DMS153 treated with DMSO at 0.1 percent for 48 hours (cell line): ENCODE measurements around the gene PRICKLE4.

Experiments used
- DNase-seq: peaks from one replicate; lab custom pipeline; 2025; ENCODE audit not compliant: unreplicated experiment; lab: John Stamatoyannopoulos, UW

Gene PRICKLE4, protein sequence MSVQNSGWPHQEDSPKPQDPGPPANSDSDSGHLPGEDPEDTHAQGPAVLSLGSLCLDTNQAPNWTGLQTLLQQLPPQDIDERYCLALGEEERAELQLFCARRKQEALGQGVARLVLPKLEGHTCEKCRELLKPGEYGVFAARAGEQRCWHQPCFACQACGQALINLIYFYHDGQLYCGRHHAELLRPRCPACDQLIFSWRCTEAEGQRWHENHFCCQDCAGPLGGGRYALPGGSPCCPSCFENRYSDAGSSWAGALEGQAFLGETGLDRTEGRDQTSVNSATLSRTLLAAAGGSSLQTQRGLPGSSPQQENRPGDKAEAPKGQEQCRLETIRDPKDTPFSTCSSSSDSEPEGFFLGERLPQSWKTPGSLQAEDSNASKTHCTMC

DNA sequence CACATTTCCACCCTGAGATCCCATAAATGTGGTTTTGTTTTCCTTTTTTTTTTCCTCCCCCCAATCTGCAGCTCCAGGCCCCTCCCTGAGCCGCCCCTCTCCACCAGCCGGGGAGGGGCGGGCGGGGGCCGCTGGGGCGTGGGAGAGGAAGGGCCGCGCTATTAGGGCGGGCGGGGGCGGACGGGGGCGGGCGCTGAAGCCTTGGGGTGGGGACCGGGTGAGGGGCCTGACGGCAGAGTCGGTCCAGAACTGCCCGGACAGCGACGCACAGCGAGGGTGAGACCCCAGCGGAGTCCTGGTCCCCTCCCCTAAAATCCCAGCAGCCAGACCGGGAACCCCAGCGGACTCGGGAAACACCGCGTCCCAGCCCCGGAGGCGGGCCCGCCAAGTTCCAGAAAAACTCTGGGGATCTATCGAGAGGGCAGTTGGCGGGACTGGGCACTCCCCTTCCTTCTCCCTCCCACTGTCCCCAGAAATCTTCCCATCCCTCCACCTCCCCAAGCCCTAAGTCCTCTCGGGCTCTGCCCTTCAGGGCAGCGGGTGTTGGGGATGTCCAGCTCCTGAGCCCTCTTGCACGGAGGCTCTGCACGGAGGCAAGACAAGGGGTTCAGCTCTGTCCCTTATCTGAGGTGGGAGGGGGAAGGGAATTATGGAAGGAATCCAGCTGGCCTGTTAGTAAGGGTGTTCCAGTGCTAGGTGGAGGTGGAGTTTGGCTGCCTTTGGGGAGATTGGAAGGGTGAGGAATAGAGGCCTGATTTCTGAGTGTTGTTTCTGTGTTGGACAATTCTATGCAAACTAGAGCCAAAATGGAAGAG is at the start of gene PRICKLE4:
Gene PRICKLE4 (plus strand): TSS at position 232 of the 815 bp plus-strand sequence. CDS start 2,692 bp downstream, outside the sequence.
- no peak for DNase-seq

DNA sequence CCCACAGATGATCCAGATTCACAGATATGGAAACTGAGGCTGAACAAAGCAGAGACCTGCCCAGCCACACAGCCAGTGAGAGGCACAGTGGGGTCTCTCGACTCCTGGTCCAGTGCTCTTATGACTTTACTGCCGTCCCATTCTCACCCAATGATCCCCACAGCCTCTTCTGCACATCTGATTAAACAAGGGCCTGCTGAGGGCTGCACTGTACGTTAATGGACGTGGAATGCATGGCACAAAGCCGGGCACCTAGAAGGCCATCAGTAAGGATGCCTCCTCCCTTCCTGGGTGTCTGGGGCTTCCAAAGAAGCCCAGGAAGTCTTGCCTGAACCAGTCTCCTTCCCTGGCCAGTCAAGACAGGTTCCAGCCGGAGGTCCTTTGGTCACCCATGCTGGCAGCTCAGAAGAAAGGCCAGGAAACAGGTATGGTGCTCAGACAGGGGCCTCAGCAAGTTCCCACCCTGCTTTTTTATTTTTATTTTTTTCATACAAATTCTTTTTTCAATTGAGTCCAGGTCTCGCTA is 49.0 kb upstream of the PRICKLE4 start:
- no peak for DNase-seq

DNA sequence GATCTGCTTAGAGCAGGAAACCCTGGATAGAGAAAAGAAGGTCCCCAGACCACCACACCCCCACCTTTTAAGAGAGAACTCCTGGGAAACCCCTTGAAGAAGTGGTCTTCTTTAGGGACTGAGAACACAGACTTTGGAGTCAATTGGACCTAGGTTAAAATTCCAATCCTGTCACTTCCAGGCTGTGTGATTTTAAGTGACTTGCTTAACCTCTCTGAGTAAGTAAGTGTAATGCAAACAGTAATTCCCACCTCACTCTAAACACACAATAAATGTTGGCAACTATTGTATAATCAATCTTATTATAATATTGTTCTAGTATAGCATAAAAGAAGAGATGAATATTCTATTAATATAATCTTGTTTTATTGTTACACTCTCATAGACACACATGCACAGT is 48.4 kb upstream of the PRICKLE4 start:
- DNase-seq, result no peak

DNA sequence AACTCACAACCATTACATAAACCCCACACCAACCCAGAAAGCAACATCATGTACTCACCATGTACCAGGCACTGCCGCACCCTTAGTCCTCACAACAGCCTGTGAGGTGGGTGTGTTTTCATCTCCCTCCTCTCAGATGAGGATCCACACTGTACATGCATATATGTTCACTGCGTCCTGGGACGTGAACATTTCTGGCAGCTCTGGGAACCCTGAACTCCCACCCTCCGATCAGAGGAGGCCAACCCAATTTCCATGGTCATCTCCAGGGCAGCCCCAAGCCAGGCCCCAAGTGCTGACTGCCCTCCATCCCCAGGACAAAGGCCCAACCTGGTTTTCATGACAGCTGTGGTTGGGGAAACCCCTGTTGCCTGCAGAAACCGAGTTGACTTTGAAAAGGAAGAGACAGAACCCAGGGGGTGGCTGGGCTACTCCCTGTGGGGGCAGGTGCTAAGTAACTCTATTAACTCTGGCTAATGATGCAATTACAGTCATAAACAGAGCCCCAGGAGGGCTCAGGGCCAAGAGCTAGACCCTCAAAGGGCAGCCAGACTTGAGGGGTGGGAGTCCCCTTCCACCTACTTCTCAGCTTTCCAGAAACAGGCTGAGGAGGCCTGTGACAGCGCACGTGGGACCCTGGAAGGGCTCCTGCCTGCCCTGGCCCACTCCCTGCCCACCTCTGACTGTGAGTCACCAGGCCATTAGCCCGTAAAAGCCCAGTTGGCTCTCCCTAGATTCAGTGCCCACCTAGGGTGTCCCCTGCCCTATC is 47.8 kb upstream of the PRICKLE4 start:
- DNase-seq, result no peak

DNA sequence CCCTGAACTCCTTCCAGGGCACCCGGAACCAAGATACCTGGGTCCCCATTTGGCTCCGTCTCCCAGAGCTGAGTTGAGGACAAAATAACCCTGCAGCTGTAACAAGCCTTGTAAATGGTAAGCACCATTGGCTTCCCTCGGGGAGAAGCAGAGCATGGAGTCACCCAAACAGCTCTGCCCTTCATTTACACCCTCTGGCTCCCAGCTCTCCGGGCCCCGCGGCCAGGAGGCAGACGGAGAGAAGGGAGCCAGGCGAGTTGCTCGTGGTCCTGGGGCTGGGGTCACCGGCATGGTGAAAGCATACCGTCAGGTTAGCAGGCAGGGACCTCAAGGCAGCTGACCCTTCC is 47.2 kb upstream of the PRICKLE4 start:
- DNase-seq, result no peak

DNA sequence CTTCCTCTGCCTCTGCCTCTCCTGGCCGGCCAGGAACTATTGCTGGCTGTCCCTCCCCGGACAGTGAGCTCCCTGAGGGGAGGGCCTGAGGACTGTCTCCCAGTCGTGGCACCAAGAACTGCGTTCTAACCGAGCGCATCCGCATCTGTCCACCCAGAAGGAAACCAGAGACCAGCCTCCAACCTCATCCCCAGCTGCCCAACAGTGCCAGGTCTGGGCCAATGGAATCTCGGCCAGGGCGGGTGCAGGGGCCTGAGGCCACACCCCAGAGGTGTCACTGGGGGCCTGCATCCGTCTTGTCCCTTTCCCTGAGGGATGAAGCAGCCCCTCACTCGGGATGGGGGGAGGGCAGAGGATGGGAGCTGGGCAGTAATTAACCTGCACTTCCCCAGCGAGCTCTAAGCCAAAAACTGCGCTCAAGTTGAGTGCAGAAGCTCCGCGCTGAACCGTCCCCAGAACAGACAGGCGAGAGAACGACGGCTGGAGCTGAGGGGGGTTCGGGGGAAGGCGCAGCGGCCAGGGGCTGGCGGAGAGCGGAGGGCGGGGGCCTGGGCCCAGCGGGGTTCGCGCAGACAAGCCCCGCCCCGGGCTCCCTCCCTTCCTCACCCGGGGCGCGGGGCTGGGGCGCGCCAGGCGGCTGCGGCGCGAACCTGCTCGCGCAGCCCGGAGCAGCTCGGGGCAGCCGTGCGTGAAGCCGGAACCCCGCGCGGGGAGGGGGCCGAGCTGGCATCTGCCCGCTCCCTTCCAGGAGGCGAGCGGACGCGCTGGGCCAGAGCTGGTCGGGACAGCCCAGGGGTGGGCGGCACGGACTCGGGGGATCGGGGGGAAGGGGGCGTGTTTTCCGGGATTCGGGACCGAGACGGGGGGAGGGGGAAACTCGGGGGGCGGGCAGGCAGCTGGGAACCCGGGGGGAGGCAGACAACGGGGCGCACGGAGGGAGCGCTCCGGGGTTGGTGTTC is 46.6 kb upstream of the PRICKLE4 start:
- DNase-seq, result peak; percentile 71

DNA sequence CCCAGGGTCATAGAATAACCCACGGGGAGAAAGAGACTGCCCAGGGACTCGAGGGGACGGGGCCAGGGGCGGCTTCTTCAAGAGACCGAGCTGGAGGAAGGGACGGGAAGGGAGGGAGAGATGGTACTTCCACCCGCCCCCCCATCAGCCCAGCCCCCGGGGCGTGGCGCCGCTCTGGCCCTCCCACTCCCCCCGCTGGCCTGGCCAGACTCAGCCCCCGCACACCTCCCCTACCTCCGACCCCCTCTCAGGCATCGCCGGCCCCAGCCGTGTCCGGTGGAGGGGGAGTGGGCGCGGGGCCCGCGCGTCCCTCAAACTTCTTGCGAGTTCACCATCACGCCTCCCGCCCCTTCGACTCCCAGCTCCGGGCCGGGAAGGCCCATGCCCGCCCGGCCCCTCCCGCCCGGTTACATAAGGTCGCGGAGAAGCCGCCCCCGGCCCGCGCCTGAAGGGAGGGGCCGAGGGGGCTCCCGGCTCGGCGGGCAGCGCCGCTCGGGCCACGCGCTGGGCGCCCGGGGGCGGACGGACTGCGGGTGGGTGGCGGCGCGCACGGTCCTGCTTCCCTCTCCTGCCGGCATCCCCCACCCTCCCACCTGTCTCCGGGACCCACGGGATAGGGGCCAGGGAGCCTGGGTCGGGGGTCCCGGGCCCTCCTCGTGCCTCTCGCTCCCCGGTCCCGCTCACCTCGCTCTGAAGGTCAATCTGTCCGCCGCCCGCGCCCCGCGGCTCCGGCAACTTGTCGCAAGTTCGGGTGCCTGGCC is 45.7 kb upstream of the PRICKLE4 start:
- peak; percentile 35 for DNase-seq

DNA sequence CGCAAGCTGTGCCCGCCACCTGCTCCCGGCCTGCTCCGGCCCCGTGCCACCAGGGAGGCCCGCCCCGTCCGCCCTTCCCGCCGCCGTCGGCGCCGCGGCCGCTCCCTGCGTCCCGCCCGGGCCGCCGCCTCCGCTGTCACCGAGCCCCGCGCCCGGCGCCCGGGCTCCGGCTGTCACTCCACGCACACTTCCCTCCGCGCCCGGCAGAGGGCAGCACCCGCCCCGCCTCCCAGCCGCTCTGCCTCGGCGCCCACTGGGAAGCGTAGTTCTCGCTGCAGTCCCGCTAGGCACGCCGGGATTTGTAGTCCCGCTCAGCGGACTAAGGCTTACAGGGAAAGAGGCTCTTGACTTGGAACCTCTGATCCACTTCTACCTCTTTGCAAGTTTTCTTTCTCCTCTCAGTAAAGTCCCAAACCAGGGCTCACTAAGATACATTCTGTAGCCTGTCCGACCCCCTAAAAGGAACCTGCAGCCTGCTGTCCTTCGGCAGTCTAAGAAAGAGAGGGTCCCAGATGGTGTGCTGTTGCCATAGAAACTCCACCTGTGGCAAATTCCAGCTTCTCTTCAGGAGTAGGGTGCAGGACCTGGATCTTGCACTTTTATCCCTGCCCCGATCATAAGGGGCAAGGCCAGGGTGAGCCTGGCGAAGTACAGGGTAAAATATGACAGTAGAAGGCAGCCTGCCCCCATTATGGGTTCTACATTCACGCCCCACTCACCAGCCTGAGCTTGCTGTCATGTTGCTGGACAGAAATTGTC is 45.0 kb upstream of the PRICKLE4 start, which contains the start of gene TFEB:
Gene TFEB (minus strand): TSS at position 182 of the 759 bp plus-strand sequence. CDS start 44,395 bp downstream, outside the sequence.
- DNase-seq, result peak; percentile 82

DNA sequence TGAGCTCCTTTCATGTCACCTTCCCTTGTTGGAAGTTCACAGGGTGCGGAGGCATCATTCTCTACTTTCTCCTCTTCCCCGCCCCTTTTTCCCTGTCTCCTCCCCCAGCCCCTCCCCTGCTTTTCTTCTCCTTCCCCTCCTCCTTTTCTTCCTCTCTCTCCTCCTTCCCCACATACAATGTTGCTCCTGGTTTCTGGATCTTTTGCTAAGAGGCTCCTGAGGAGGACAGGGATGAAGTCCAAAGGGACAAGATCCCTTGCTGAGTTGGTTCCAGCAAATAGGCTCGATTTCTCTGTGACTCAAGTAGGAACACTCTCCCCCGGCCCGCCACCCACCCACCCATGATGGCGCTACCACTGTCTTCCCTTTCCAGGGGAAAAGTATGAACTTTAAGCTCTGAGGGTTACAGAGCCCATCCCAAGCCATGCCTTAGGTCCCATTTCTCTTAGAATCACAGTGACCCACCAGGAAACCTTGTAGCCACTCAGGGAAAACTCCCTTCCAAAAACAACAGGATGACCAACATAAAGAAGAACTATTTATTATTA is 44.3 kb upstream of the PRICKLE4 start:
- DNase-seq, result no peak

DNA sequence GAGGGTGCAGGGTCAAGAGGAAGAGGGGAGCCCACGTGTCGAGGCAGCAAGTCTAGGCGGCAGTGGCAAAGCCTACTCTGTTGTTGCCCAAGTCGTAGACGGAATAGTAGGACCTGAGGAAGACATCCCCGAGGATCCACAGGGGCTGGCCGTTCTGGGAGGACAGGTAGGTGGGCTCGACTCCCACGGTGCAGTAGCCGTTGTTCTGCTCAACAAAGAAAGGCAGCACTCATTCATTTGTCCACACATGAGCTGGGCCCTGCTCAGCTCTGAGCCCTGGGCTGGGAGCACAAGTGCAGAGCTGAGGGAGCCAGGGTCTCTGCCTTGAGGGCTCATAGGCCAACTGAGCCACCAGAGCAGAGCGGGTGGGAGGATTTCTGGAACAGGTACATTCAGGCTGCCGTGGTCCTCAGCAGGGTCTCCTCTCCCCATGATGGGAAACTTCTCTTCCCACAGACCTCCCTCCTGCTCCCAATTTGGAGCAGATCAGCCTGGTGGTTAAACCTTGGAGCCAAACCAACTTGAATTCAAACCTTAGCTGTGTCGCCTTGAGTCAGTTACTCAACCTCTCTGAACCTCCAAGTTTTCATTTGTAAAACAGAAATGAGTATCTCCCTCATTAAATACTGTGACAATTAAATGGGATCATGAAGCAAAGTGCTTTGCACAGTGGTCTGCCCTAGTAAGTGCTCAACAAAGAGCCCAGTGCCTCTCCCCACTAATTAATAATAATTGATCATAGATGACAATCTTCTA is 43.6 kb upstream of the PRICKLE4 start:
- DNase-seq, result no peak

DNA sequence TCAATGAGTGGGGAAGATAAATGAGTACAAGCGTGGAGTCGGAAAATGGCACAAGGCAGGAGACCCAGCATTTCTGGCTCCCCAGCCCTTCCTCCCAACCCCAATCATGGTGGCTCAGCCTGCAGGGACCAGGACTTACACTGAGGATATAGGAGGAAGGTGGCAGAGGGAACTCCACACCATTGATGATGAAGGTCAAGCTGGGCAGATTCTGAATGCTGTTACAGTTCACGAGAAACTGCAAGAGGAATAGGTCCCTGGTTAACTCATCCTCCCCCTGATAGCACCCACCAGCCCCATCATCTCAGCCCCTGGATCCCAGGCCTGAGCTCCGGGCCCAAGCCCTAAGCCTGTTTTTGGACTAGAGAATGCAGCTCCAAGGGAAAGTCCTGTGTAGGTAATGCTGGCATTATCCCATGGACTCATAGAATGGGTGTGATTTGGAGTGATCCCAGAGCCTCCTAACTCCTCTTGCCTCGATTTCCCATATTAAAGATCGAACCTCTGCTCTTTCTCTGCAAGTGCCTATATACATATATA is 42.9 kb upstream of the PRICKLE4 start:
- DNase-seq, result no peak

DNA sequence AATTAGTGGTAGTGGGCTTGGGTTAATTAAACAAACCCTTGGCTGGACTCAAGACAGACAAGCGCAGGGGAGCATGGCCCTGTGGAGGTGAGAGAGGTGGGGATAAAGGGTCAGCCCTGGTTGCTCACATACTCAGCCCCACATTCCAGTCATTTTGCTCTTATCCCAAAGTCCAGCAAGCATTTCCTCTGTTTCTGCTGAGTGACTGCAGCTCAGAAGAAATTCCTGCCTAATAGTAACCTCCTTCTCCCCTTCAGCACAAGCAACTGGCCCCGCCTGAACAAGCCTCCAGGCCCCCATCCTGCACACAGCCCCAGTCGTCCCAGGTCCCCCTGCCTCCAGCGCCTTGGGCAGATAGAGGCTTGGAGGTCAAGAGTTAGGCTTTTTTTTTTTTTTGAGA is 41.5 kb upstream of the PRICKLE4 start:
- DNase-seq, result no peak

DNA sequence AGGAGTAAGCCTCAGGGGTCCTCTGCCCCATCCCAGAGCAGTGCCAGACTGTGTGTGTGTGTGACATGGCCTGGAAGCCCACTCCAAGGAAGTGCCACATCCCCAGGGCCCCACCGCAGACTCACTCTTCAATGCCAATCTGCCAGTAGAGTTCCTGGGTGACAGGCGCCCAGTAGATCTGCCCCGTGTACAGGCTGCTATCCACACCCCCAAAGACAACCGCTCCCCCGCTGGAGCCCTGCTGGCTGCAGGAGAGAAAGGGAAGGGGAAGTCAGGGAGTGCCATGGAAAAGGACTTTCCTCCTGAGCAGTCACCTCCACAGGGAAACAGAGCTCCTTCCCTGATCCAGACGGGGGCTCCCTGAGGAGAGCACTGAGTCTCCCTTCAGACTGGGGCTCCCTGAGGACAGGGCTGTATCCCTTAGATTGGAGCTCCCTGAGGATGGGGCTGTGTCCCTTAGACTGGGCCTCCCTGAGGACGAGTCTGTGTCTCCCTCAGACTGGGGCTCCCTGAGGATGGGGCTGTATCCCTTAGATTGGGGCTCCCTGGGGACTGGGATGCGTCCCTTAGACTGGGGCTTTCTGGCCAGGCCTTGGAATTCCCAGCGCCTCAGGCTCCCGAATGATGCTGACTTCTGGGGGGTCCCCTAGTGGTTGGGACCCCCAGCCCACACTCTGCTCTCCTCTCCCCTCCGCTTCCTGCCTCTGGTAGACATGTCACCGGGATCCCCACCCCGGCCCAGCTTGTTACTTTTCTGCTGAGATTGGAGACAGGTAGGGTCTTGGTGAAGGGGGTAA is 40.0 kb upstream of the PRICKLE4 start:
- no peak for DNase-seq

DNA sequence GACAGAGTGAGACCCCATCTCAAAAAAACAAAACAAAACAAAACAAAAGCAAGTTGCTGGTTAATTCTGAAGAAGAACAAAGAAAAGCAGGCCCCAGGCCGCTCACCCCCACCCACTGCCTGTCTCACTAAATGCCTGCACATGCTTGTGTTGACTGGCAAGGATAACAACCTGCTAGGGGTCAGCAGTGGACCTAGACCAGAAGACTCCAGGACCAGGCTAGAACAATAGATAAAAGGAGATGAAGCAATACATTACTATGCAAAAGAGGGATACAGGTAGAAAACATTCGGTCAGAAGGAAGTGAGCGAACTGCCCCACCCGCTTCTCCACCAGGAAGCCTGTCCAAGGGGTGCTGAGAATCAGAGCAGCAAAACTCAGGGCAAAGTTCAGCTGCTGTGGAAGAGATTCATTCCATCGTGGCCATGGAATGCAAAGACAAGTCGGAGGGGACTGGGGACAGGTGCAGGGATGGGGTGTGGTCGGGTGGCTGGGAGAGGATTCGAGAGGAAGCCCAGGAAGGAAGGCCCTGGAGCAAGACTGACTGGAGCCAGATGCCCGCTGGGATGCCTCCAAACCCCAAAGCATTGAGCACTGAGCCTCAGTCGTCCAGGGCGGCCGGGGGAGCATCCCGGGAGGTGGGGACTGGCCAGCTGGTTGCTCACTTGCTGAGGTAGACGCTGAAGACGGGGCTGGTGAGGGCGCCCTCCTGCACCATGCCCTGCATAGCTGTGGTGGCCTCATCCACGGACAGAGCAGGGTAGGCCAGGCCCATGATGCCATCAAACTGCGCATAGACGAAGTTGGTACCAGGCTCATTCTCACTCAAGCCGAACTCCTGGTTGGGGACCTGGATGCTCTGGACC is 38.7 kb upstream of the PRICKLE4 start:
- DNase-seq, result no peak

DNA sequence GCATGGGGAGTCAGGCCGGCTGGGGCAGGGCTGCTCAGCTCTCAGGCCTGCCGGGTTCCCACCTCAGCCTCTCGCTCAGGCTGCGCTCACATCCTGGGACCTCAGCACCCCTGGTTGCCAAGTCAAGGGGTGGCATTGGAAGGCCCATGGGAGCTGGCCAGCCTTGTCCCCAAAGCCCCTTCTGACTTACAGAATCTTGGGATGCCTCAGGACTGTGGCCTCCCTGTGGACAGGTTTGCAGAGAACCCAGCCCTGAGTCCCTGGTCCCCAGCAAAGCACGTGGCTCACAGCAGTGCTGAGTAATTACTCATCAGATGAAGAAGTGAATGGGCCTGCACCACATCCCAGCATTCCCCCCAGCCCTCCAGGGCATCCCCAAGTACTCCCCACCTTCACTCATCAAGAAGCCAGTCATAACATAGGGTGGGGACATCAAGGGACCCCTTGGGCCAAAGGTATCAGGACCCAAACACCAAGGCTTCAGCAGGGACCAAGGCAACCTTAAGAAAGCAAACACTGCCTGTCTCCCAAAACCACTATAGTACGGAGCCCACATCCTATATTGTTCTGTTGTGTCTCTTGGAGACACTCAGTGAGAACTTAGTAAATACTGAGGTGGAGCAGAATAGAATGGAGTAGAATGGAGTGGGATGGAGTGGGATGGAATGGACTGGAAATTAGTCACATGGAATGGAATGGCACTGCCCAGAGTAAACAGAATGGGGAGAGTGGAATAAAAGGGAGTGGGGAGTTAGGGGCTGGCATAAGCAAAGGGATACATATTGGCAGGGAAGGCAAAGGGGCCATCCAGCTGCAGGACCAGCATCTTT is 37.0 kb upstream of the PRICKLE4 start:
- no peak for DNase-seq
